H1 (cell line): ENCODE results near the gene PSMC3. TPM values are rescaled to one million over a fixed set of nuclear protein-coding genes. Genes with fewer than 3 reads are reported as not detected.

Experiments
- CBX8 ChIP-seq: fragments of 300-800, 300-1000 bp; sonication (generic); IDR thresholded peaks from 2 replicates; pipeline ENCODE4 v1.7.1; 2016; ENCODE audit warnings: low read depth, low read length, borderline replicate concordance
- CHD2 ChIP-seq: IDR thresholded peaks from 2 replicates; pipeline ENCODE4 v1.6.1; 2012; ENCODE audit warnings: low read length, improper control_type of control experiment
- HDAC2 ChIP-seq, 2 experiments: fragments of 300-600 bp in 1 of 2; sonication (generic) in 1 of 2; IDR thresholded peaks; 2 replicates each; pipeline ENCODE4 v1.6.1; 2011 to 2012; ENCODE audit warnings: low read depth in 2 of 2, low read length in 2 of 2, mild to moderate bottlenecking in 2 of 2, moderate library complexity in 2 of 2, borderline replicate concordance in 1 of 2, inconsistent platforms in 1 of 2
- KDM4A ChIP-seq: IDR thresholded peaks from one replicate; pipeline ENCODE4 v1.7.1; 2012; ENCODE audit warnings: low read depth, mild to moderate bottlenecking, moderate library complexity, low read length, inconsistent platforms; ENCODE audit not compliant: severe bottlenecking
- RAD21 ChIP-seq, 2 experiments: IDR thresholded peaks in 1 of 2; conservative IDR thresholded peaks in 1 of 2; 2 replicates each; pipeline ENCODE4 v1.6.1; 2011; ENCODE audit warnings: low read depth in 2 of 2, low read length in 2 of 2, improper control_type of control experiment in 1 of 2, inconsistent platforms in 1 of 2, mild to moderate bottlenecking in 1 of 2, moderate library complexity in 1 of 2
- RBBP5 ChIP-seq: IDR thresholded peaks from 2 replicates; pipeline ENCODE4 v1.7.1; 2012; ENCODE audit warnings: low read depth, mild to moderate bottlenecking, inconsistent platforms, low read length, moderate library complexity, borderline replicate concordance
- YY1 ChIP-seq: IDR thresholded peaks from 2 replicates; pipeline ENCODE4 v1.6.1; 2011; ENCODE audit warnings: low read depth, mild to moderate bottlenecking, low read length
- polyA plus RNA-seq, 7 experiments: library from polyadenylated mRNA; depleted of rRNA in 3 of 7; stranded (reverse) in 5 of 7; unstranded in 2 of 7; fragments of >200 nt in 5 of 7; fragments of 200-250 nt in 2 of 7; gene quantifications; 1 replicate in 5 of 7; 2 replicates in 1 of 7; 4 replicates in 1 of 7; pipeline versions ENCODE4 v1.2.1 to v1.2.3, GENCODE V29; 2011 to 2013; ENCODE audit warnings: missing spikeins in 2 of 7, mixed read lengths in 2 of 7
- total RNA-seq: library from RNA; stranded (reverse); fragmentation: NEBNext Ultra II Directional; extraction: Animal tissue kit (Norgen Biotek cat#: 25700); gene quantifications from 2 replicates; pipeline ENCODE4 v1.2.1, GENCODE V29; 2021

The PSMC3 gene
- total and polyA plus RNA-seq, 2 of the 8 experiments (the other 6 are each of a cell fraction or from before 2014, with no cell fraction given), result 105 to 160 TPM

- TF ChIP-seq RBBP5 (no peak), RAD21 (IDR thresholded peaks at IDR 0.05 in 1 of 2, conservative IDR thresholded peaks at IDR 0.05 in 1 of 2; ENCODE audit: low read depth in 2 of 2, low read length in 2 of 2) (no peak), CBX8 (no peak), CHD2 (no peak), YY1 (no peak), HDAC2 (IDR thresholded peaks at IDR 0.05; ENCODE audit: borderline replicate concordance in 1 of 2, low read depth in 2 of 2, low read length in 2 of 2) (no peak), KDM4A (no peak)
Measured at GRCh38 chr11:47442514-47442913, 16.3 kb upstream of the PSMC3 start (continued).
